ENCODE results near the gene FRMD4A. TPM values are rescaled to one million over a fixed set of nuclear protein-coding genes. Genes with fewer than 3 reads are reported as not detected.

FRMD4A gene
- total RNA-seq, 2 donors from 2014 or later: 18.9 to 46.1 TPM

DNA sequence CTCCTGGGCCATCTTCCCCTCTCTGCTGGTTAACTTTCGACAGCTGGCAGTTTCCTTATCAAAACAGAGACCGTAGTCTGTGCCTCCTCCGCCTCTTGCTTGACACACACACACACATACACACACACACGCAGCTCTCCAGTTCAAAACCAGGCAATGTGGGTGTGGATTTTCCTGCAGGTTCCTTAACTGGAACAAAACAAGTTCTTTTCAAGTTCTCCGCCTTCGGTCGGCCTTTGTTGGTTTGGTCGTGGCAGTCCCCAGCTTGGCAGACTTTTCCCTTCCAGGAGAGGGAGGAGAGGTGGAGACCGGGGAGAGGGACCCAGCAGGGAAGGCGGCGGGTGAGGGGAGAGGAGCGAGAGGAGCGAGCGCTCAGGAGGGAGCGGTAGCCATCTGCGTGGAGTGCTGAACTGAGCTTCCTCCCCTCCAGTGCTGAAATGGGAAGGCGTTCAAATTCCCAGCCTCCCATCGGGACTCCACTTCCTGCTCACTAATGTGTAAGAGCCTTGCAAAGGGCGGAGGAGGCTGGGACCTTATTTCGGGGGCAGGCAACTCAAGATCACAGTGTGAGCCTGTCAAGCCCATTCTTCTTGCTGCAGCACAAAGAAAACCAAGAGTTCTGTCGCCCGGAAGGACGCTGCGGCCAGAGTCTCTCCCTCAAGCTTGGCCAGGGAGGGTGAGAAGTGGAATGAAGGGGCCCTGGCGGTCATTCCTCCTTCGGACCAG is 623.4 kb downstream of the FRMD4A start:
- DNase-seq: peak; percentile 77 to 84 (median 80)
- H3K4me3 ChIP-seq: peak overlapping the region; percentile 23 to 76
- intact Hi-C loops (cut with DNase I): no loop called here
- peak; percentile 82 for ATAC-seq
- no peaks in the 10 kb centered on the region for H3K27me3 ChIP-seq
- 0 to 2% methylated on average over 21 to 26 of the region's 26 CpGs for WGBS, 2 donors
- H3K27ac ChIP-seq: peak overlapping the region; percentile 45 to 78 (median 64)
- H3K36me3 ChIP-seq (replicated peaks in 1 of 2; ENCODE audit: insufficient read depth in 1 of 2, low read depth in 2 of 2): no peaks in the 10 kb centered on the region
- H3K9me3 ChIP-seq: no peaks in the 10 kb centered on the region
- H3K4me1 ChIP-seq: peaks cover 51% of the 10 kb centered on the region
- TF ChIP-seq, protein P1, sequence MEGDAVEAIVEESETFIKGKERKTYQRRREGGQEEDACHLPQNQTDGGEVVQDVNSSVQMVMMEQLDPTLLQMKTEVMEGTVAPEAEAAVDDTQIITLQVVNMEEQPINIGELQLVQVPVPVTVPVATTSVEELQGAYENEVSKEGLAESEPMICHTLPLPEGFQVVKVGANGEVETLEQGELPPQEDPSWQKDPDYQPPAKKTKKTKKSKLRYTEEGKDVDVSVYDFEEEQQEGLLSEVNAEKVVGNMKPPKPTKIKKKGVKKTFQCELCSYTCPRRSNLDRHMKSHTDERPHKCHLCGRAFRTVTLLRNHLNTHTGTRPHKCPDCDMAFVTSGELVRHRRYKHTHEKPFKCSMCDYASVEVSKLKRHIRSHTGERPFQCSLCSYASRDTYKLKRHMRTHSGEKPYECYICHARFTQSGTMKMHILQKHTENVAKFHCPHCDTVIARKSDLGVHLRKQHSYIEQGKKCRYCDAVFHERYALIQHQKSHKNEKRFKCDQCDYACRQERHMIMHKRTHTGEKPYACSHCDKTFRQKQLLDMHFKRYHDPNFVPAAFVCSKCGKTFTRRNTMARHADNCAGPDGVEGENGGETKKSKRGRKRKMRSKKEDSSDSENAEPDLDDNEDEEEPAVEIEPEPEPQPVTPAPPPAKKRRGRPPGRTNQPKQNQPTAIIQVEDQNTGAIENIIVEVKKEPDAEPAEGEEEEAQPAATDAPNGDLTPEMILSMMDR (IDR thresholded peaks at IDR 0.05): peak in 2 of 7 experiments; percentile 27 to 32
- TF ChIP-seq POLR2A (IDR thresholded peaks at IDR 0.05): peak in 2 of 3 donors; percentile 70 to 79

DNA sequence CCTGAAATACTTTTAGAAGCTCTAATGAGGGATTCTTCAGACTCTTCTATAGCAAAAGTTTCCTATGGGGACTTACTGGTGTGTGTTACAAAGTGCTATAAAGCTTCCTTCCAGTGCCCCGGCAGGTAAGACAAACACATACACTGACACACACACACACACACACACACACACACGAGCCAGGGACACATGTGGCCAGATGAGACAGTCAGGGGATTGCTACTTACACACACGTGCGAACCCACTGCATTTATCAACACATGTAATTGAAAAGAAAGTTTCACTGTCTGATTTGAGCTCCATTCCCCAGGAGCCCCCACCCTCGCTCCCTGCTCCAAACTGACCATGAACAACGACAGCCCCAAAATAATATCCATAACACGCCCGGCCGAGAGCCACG is 624.1 kb downstream of the FRMD4A start:
- Histone ChIP-seq H3K9me3 (no peaks in the 10 kb centered on the region), H3K27ac (peak overlapping the region; percentile 45 to 78 (median 64)), H3K36me3 (replicated peaks in 1 of 2; ENCODE audit: insufficient read depth in 1 of 2, low read depth in 2 of 2) (no peaks in the 10 kb centered on the region), H3K27me3 (no peaks in the 10 kb centered on the region), H3K4me3 (peak overlapping the region; percentile 23 to 76), H3K4me1 (peaks cover 51% of the 10 kb centered on the region)
- intact Hi-C loops (cut with DNase I): no loop called here
- TF ChIP-seq POLR2A (IDR thresholded peaks at IDR 0.05): no peak
- TF ChIP-seq, protein P1 (IDR thresholded peaks at IDR 0.05): no peak
- ATAC-seq (peak; percentile 22), DNase-seq (peak in 3 of 4 donors; percentile 25 to 34 (median 34))
- WGBS, 2 donors: 15 to 19% methylated on average over 10 of the region's 10 CpGs

DNA sequence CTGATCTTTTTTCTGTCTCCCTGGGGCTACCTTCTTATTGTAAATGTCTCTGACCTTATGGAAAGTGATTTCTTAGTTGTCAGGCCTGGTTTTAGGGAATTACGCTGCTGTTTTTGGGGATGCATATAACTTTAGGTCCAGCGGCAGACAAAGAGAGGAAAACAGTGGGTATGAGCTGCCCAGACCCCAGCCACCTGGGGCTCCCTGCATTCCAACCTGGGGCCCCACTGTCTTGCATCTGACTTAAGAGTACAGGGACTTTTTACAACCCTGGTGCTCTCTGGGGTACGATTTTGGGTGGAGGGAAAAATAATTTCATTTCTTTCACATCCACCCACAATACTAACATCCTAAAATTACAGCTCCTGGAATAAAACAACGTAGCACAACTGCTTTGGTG is 624.5 kb downstream of the FRMD4A start:
- WGBS, 2 donors: 40 to 56% methylated on average over 4 of the region's 4 CpGs
- no peaks in the 10 kb centered on the region for H3K27me3 ChIP-seq
- no peaks in the 10 kb centered on the region for H3K9me3 ChIP-seq
- TF ChIP-seq POLR2A (IDR thresholded peaks at IDR 0.05): no peak
- TF ChIP-seq, protein P1 (IDR thresholded peaks at IDR 0.05): no peak
- peak overlapping the region; percentile 23 to 76 for H3K4me3 ChIP-seq
- no peak for ATAC-seq
- no peak for DNase-seq
- no peaks in the 10 kb centered on the region for H3K36me3 ChIP-seq (replicated peaks in 1 of 2; ENCODE audit: insufficient read depth in 1 of 2, low read depth in 2 of 2)
- peaks cover 51% of the 10 kb centered on the region for H3K4me1 ChIP-seq
- intact Hi-C loops (cut with DNase I): no loop called here
- H3K27ac ChIP-seq: peak overlapping the region in 3 of 4 donors; percentile 32 to 78 (median 51)

DNA sequence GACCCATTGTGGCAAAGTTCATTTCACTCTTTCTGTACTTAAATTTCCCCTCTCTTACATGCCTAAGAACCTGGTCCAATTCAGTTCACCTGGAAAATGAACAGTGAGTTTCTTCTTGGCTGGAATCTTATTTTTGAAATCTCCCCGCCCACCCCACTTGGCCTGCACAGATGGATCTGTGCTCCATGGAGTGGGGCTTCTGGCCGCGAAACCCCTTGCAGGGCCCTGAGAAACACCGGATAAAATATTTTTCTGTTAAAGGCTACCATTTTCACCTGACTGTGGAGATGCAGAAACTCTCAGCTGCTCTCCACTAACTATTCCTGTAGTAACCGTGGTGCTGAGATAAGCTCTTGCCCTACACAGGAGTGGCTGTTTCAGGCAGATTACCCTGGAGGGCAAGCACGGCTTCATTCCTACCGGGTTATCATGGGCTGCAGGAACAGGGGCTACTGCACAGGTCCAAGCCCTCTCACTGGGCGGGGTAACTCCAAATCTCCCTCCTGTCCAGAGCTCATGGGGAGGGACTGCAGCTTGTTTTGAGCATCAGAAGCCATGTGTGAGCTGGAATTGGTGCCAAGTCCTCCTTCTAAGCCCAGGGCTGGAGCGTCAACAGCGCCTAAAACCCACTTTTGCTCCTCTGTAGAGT is 625.1 kb downstream of the FRMD4A start:
- peak overlapping the region in 3 of 4 donors; percentile 32 to 51 (median 38) for H3K27ac ChIP-seq
- peak overlapping the region in 1 of 2 donors; percentile 23 for H3K4me3 ChIP-seq

More for the DNA sequence above, 625.1 kb downstream of the FRMD4A start:
- WGBS, 2 donors: 36 to 41% methylated on average over 7 to 10 of the region's 10 CpGs
- H3K9me3 ChIP-seq: no peaks in the 10 kb centered on the region
- TF ChIP-seq, protein P1 (IDR thresholded peaks at IDR 0.05): no peak
- no peak for TF ChIP-seq POLR2A (IDR thresholded peaks at IDR 0.05)
- intact Hi-C loops (cut with DNase I): no loop called here
- H3K36me3 ChIP-seq (replicated peaks in 1 of 2; ENCODE audit: insufficient read depth in 1 of 2, low read depth in 2 of 2): no peaks in the 10 kb centered on the region
- no peaks in the 10 kb centered on the region for H3K27me3 ChIP-seq
- DNase-seq (peak in 2 of 4 donors; percentile 17 to 28), ATAC-seq (no peak)
- peaks cover 51% of the 10 kb centered on the region for H3K4me1 ChIP-seq
